CD14-positive monocyte (primary cell): ENCODE results near the gene RNF123. TPM values are rescaled to one million over a fixed set of nuclear protein-coding genes. Genes with fewer than 3 reads are reported as not detected.

Experiments used
- DNase-seq, 3 donors: peaks; one replicate each; pipeline ENCODE4 v3.0.0-alpha.2; 2011 to 2022
- H2AFZ ChIP-seq: 2 replicates; pipeline ENCODE4 v1.6.0; 2012; ENCODE audit warnings: mild to moderate bottlenecking, low read depth, low read length, inconsistent platforms; ENCODE audit not compliant: insufficient read depth, poor library complexity, severe bottlenecking
- H3K27ac ChIP-seq, 2 donors: 1 replicate in 1 of 2; 2 replicates in 1 of 2; pipeline ENCODE4 v1.5.1; 2012 to 2013; ENCODE audit warnings: low read length in 2 of 2, control low read depth in 1 of 2, inconsistent platforms in 1 of 2, low read depth in 1 of 2, mild to moderate bottlenecking in 1 of 2
- H3K27me3 ChIP-seq, 2 donors: one replicate each; pipeline versions ENCODE4 v1.6.0 to v1.6.1; 2011 to 2013; ENCODE audit warnings: low read length in 2 of 2; ENCODE audit not compliant: control insufficient read depth in 2 of 2, insufficient read depth in 2 of 2
- H3K36me3 ChIP-seq, 2 donors: replicated peaks in 1 of 2; 1 replicate in 1 of 2; 2 replicates in 1 of 2; pipeline versions ENCODE4 v1.5.1 to v1.6.1; 2012 to 2013; ENCODE audit warnings: low read length in 2 of 2, control low read depth in 1 of 2, inconsistent platforms in 1 of 2, mild to moderate bottlenecking in 1 of 2; ENCODE audit not compliant: insufficient read depth in 2 of 2, control insufficient read depth in 1 of 2
- H3K4me1 ChIP-seq, 2 donors: 1 replicate in 1 of 2; 2 replicates in 1 of 2; pipeline versions ENCODE4 v1.5.1 to v1.6.1; 2012 to 2013; ENCODE audit warnings: low read length in 2 of 2, control low read depth in 1 of 2, inconsistent platforms in 1 of 2, mild to moderate bottlenecking in 1 of 2, moderate library complexity in 1 of 2; ENCODE audit not compliant: insufficient read depth in 2 of 2, control insufficient read depth in 1 of 2
- H3K4me2 ChIP-seq: replicated peaks from 2 replicates; pipeline ENCODE3; 2012; ENCODE audit warnings: low read length, moderate library complexity, mild to moderate bottlenecking; ENCODE audit not compliant: poor library complexity, severe bottlenecking; ENCODE audit errors: extremely low read depth
- H3K4me3 ChIP-seq, 3 experiments: fragments of 200-600 bp in 1 of 3; sonication (generic) in 1 of 3; replicated peaks in 1 of 3; 1 replicate in 2 of 3; 2 replicates in 1 of 3; pipeline ENCODE4 v1.5.1; 2011 to 2013; ENCODE audit warnings: low read length in 3 of 3, mild to moderate bottlenecking in 3 of 3, control low read depth in 2 of 3, low read depth in 2 of 3, inconsistent platforms in 1 of 3, moderate library complexity in 1 of 3
- H3K79me2 ChIP-seq: 2 replicates; pipeline ENCODE4 v1.6.0; 2012; ENCODE audit warnings: mild to moderate bottlenecking, control low read depth, inconsistent platforms, low read length, moderate library complexity; ENCODE audit not compliant: insufficient read depth
- H3K9ac ChIP-seq: 2 replicates; pipeline ENCODE4 v1.6.0; 2017; ENCODE audit warnings: low read length, mild to moderate bottlenecking; ENCODE audit not compliant: insufficient read depth, poor library complexity, severe bottlenecking
- H3K9me3 ChIP-seq, 2 donors: replicated peaks in 1 of 2; 1 replicate in 1 of 2; 2 replicates in 1 of 2; pipeline versions ENCODE4 v1.5.1 to v1.6.1; 2012 to 2013; ENCODE audit warnings: low read length in 2 of 2, control low read depth in 1 of 2; ENCODE audit not compliant: control insufficient read depth in 1 of 2, insufficient read depth in 1 of 2
- H4K20me1 ChIP-seq: 2 replicates; pipeline ENCODE4 v1.6.0; 2012; ENCODE audit warnings: mild to moderate bottlenecking, low read length, control low read depth, moderate library complexity; ENCODE audit not compliant: insufficient read depth
- H3K27ac Mint-ChIP-seq, 7 donors: one replicate each; pipeline ENCODE4 v1.8.0; 2020; ENCODE audit warnings: mild to moderate bottlenecking in 7 of 7, mixed read lengths in 7 of 7, moderate library complexity in 6 of 7, inconsistent platforms in 2 of 7
- H3K27me3 Mint-ChIP-seq, 3 donors: one replicate each; pipeline ENCODE4 v1.8.0; 2021 to 2022; ENCODE audit warnings: low read depth in 3 of 3, mild to moderate bottlenecking in 3 of 3, mixed read lengths in 3 of 3, moderate library complexity in 3 of 3, inconsistent platforms in 1 of 3
- H3K36me3 Mint-ChIP-seq, 2 donors: one replicate each; pipeline ENCODE4 v1.8.0; 2020; ENCODE audit warnings: mixed read lengths in 2 of 2, inconsistent platforms in 1 of 2, mild to moderate bottlenecking in 1 of 2
- H3K4me1 Mint-ChIP-seq: one replicate; pipeline ENCODE4 v1.8.0; 2020; ENCODE audit warnings: mild to moderate bottlenecking, mixed read lengths
- H3K4me3 Mint-ChIP-seq, 2 donors: one replicate each; pipeline ENCODE4 v1.8.0; 2020; ENCODE audit warnings: mild to moderate bottlenecking in 2 of 2, mixed read lengths in 2 of 2, moderate library complexity in 1 of 2
- H3K9me3 Mint-ChIP-seq, 7 donors: one replicate each; pipeline ENCODE4 v1.8.0; 2020 to 2022; ENCODE audit warnings: mixed read lengths in 7 of 7, mild to moderate bottlenecking in 6 of 7, moderate library complexity in 6 of 7, inconsistent platforms in 2 of 7
- WGBS: methylation state at CpG from one replicate; pipeline ENCODE4 v1.1.5; 2013; ENCODE audit warnings: missing lambda C conversion rate; ENCODE audit not compliant: insufficient coverage; 5-methylcytosine and 5-hydroxymethylcytosine counted together
- intact Hi-C, 2 donors: fragments of 100-400 bp; cut with micrococcal nuclease; formaldehyde crosslinking; loops; one replicate each; pipeline versions ENCODE4 v1.15.0 to v1.15.1; 2023
- polyA plus RNA-seq, 3 donors: library from polyadenylated mRNA; depleted of rRNA in 1 of 3; unstranded in 2 of 3; stranded (reverse) in 1 of 3; fragments of 300-500 nt in 2 of 3; fragments of >200 nt in 1 of 3; fragmentation: Illumina TruSeq in 2 of 3; gene quantifications; 1 replicate in 2 of 3; 2 replicates in 1 of 3; pipeline ENCODE4 v1.2.3, GENCODE V29; 2012 to 2021
- TF ChIP-seq, protein P1 (sequence below): fragments of 200-600 bp; IDR thresholded peaks from one replicate; pipeline ENCODE4 v1.8.0; 2022; ENCODE audit warnings: antibody characterized with exemption, mild to moderate bottlenecking

RNF123 gene
- polyA plus RNA-seq, 3 donors: 11.1 to 46.2 (median 15.7) TPM

DNA sequence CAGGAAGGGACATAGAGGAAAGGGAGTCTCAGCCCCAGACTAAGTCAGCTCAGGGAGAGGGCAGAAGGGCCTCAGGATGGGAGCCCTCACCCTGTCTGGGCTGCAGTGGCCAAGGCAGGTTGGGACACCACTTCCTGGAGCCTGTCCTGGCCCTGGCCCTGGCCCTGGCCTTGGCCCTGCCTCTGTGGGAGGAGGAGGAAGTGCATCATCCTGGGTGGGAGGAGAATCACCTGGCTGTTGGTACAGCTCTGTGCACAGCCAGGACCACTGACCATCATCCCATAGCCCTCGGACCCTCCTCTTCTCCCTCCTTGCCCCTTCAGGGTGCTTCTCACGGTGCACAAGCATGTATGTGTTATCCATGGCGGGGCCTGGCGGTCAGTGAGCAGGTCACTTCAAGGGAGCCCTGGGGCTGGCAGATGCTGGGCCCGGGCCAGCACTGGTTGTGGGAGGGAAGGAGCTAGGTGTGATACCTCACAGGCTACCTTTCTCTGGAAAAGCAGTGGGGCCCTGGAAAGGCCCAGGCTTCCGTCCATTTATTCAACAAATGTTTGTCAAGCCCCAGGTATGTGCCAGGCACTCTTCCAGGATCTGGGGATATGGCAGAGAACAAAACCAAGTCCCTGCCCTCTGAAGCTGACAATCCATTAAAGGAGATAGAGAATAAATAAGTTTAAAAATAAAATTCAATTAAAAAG is 23.4 kb upstream of the RNF123 start:
- H3K4me3 ChIP-seq: no peak overlapping the region
- no peaks in the 10 kb centered on the region for H3K79me2 ChIP-seq
- no peaks in the 10 kb centered on the region for H3K27me3 ChIP-seq
- no peak overlapping the region for H3K4me3 Mint-ChIP-seq
- WGBS: 83% methylated on average over 5 of the region's 6 CpGs
- H3K9me3 Mint-ChIP-seq: peaks cover 0 to 2% (median 0%) of the 10 kb centered on the region in 7 donors
- H3K9ac ChIP-seq: no peak overlapping the region
- no peak overlapping the region for H3K27ac ChIP-seq
- DNase-seq: no peak
- H3K27me3 Mint-ChIP-seq: peaks cover 9 to 10% (median 9%) of the 10 kb centered on the region in 3 donors
- H3K27ac Mint-ChIP-seq: peak overlapping the region in 1 of 7 donors; percentile 25
- H3K4me1 Mint-ChIP-seq: peaks cover 11% of the 10 kb centered on the region
- peak overlapping the region; percentile 52 for H2AFZ ChIP-seq
- H3K36me3 Mint-ChIP-seq: no peaks in the 10 kb centered on the region
- H3K36me3 ChIP-seq: no peaks in the 10 kb centered on the region
- no peaks in the 10 kb centered on the region for H3K9me3 ChIP-seq
- H4K20me1 ChIP-seq: no peaks in the 10 kb centered on the region
- peaks cover 0 to 8% of the 10 kb centered on the region in 2 donors for H3K4me1 ChIP-seq
- TF ChIP-seq, protein P1, sequence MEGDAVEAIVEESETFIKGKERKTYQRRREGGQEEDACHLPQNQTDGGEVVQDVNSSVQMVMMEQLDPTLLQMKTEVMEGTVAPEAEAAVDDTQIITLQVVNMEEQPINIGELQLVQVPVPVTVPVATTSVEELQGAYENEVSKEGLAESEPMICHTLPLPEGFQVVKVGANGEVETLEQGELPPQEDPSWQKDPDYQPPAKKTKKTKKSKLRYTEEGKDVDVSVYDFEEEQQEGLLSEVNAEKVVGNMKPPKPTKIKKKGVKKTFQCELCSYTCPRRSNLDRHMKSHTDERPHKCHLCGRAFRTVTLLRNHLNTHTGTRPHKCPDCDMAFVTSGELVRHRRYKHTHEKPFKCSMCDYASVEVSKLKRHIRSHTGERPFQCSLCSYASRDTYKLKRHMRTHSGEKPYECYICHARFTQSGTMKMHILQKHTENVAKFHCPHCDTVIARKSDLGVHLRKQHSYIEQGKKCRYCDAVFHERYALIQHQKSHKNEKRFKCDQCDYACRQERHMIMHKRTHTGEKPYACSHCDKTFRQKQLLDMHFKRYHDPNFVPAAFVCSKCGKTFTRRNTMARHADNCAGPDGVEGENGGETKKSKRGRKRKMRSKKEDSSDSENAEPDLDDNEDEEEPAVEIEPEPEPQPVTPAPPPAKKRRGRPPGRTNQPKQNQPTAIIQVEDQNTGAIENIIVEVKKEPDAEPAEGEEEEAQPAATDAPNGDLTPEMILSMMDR: no peak
- intact Hi-C loops: no loop called here
- no peak overlapping the region for H3K4me2 ChIP-seq

DNA sequence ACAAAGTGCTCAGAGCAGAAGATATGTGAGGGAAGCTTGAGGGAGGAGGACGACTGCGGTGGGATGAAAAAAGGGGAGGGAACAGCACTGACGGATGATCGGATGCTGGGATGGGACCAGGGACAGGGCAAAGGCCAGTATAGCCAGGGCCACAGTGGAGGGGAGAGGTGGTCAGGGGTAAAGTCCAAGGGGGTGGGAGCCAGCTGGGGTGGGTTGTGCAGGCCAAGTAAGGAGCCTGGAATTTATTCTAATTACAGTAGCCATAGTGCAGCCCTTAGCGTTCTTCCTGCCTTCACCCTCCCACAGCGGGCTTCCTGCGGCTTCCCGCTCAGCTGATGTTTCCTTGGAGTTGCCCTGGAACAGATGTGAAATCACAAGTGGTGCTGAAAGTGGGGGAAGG is 22.8 kb upstream of the RNF123 start:
- H3K27me3 Mint-ChIP-seq: peaks cover 10 to 11% (median 11%) of the 10 kb centered on the region in 3 donors
- peaks cover 0 to 8% of the 10 kb centered on the region in 2 donors for H3K4me1 ChIP-seq
- no peaks in the 10 kb centered on the region for H3K9me3 ChIP-seq
- H2AFZ ChIP-seq: no peak overlapping the region
- H3K36me3 Mint-ChIP-seq: no peaks in the 10 kb centered on the region
- H3K9me3 Mint-ChIP-seq: peaks cover 0 to 2% (median 0%) of the 10 kb centered on the region in 7 donors
- no peaks in the 10 kb centered on the region for H3K79me2 ChIP-seq
- no peak overlapping the region for H3K27ac ChIP-seq
- no peak for DNase-seq
- H3K4me3 ChIP-seq: no peak overlapping the region
- H3K9ac ChIP-seq: no peak overlapping the region
- no peak overlapping the region for H3K4me2 ChIP-seq
- peaks cover 5% of the 10 kb centered on the region for H4K20me1 ChIP-seq
- 96% methylated on average over 5 of the region's 8 CpGs for WGBS
- no peaks in the 10 kb centered on the region for H3K27me3 ChIP-seq
- peaks cover 11% of the 10 kb centered on the region for H3K4me1 Mint-ChIP-seq
- H3K27ac Mint-ChIP-seq: no peak overlapping the region
- TF ChIP-seq, protein P1: no peak
- intact Hi-C loops: no loop called here
- no peaks in the 10 kb centered on the region for H3K36me3 ChIP-seq
- no peak overlapping the region for H3K4me3 Mint-ChIP-seq
